GM12872 (cell line): ENCODE measurements around the gene LRRC10.

Experiments
- CTCF ChIP-seq: IDR thresholded peaks from 3 replicates; pipeline ENCODE4 v1.5.1; 2011; ENCODE audit warnings: low read depth, mild to moderate bottlenecking, low read length, moderate library complexity; ENCODE audit not compliant: insufficient read depth

Gene LRRC10

DNA sequence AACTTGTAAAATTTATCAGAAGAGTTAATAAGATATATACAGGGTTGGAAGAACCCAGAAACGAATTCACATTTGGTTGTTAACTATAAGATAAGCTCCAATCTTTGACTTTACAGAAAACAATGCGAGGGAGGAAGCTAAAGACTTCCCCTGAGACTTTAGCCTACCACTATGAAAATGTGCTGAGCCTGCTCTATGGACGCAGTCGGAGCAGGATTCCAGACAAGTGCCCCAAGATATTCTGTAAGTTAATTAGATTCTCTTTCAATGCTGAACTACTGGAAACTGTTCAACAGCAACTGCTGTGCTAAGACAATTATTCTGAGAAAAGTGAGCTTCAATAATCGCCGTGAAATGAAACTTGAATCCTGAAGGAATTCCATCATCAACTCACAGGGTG is 8.3 kb upstream of the LRRC10 start:
- TF ChIP-seq CTCF: no peak

- TF ChIP-seq CTCF: no peak
These were observed 5.3 kb upstream of the LRRC10 start for GRCh38 chr12:69616025-69616424.

DNA sequence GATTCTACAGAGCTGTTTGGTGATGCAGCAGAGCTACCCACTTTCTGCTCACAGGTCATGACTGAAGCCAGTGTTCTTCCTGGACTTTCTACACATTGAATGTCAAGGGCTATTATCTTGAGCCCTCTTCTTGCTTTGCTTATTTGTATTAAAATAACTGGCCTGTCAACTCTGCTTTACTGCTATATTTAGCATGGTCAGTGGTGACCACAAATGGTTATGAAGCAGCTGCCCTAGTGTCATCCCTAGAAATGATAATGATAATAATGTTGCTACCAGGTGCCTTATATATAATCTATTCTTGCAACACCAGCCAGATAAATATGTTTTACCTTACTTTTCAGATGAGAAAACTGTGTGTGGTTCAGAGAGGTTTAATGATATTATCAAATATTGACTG is 2.6 kb upstream of the LRRC10 start:
- TF ChIP-seq CTCF: no peak

DNA sequence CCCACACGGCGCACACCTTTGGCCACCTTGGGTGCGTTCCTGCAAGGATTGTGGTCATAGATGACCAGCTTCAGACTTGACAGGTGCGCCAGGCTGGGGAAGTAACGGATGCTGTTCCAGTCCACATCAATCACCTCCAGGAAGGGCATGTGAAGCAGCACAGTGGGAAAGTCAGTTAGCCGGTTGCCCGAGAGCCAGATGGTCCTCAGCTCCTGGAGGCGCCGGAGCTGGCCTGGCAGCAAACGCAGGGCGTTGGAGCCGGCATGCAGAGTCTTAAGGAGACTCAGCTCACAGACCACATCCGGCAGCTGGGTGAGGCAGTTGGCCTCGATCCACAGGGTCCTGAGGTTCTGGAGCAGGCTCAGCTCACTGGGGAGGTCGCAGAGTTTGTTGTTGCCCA is 581 bp downstream of the LRRC10 start:
- TF ChIP-seq CTCF: no peak

DNA sequence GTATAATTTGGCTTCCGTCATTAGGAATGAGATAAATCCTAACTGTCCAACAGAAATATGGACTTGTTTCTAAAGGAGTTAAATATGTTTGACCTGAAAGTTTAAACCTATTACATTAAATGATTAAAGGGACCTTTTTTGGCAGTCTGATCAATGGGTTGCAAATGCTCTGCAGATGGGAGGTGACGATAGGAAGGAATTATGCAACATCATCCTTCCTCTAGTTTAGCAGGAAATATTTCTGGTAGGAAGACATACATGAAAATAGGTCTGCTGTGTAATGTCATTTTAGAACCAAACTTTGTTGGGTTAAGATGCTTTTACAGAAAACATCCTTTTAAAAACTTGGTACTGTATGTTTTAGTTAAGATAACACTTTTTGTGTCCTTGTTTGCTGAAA is 2.6 kb downstream of the LRRC10 start:
- no peak for TF ChIP-seq CTCF

DNA sequence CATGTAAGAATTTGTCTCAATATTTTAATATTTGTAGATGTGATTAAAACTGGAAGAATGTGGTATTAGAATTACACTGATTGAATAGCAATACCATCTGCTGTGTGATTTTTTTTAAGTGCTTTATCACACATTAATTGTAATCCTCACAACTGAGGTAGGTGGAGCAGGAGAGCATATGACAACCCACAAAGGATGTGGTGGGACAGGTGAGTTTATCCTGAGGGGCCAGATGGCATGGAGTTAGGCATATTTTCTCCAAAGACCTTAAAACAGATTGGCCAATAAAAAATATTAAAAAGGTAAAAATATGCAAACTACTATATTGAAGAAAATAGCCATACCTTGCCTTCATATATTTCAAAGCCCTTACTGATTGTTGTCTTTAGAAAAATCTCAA is 7.8 kb downstream of the LRRC10 start:
- no peak for TF ChIP-seq CTCF

DNA sequence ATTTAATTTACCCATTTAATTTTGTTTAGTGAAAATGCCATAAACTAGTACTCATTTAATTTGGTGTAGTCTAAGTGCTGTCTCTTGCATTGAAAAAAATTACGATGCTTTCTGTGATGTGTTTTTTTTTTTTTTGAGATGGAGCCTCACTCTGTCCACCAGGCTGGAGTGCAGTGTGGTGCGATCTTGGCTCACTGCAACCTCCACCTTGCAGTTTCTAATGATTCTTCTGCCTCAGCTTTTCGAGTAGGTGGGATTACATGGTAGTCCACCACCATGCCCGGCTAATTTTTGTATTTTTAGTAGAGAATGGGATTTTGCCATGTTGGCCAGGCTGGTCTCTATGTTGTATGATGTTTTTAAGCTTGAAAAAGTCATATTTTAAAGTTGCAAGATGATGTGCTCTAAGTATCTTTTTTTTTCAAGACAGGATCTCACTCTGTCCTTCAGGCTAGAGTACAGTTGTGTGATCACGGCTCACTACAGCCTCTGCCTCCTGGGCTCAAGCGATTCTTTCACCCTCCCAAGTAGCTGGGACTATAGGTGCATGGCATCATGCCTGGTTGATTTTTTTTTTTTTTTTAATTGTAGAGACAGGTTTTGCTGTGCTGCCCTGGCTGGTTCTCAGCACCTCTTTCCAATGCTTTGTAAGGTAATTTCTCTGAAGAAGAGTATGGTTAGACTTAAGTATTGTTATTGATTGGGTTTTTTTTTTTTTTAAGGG is 8.6 kb downstream of the LRRC10 start:
- no peak for TF ChIP-seq CTCF
